ENCODE measurements around the gene FILIP1L.

FILIP1L gene

GRCh38 chr3:100009276-100010086 lies 104.8 kb downstream of the FILIP1L start:
- no peak for DNase-seq (ENCODE audit: low read depth, low spot score)

DNA sequence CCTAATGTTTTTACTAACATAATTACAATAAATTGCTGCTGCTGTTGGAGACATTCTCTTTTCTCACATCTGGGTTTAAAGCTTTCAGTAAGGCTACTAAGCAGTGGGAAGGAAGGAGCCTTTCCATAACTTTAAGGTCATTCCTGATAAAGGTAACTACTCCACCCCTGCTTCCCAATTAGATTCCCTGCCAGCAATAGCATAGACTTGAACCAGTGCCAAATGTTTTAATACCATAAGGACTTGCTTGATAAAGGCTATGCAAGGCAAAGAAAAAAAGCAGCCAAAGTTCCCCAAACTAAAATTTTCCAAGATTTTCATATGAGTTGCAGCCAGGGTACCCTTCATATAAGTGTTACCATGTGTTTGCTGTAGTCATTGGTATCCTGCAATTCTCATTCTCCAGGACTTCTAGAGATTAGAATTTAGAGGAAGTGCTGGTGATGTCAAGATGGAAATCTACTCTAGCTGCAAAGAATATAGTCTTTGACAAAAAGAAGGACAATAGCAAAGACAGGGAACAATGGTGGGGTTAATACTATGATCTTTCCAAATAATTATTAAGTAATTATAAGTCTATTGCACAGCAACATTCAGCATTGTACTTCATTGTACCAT lies 106.1 kb downstream of the FILIP1L start:
- DNase-seq (ENCODE audit: low read depth, low spot score) = no peak

DNA sequence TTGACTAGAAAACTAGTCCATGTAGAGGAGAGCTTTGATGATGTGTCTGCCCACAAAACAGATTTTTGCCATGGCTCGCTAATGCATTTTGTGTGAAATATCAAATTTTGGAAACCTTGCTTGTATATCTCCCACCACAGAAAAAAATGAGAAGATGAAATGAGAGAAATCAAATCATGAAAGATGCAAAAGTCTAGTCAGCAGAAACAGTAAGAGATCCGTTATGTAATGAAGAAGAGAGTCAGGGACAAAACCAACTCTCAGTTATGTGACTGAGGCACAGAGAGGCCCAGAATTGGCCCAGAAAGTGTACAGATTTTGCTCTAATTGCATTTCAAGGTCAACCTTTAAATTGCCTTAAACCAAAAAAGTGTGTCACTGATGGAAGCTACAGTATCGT lies 107.0 kb downstream of the FILIP1L start:
- DNase-seq (ENCODE audit: low read depth, low spot score) = no peak

GRCh38 chr3:100006570-100007271 lies 107.6 kb downstream of the FILIP1L start:
- DNase-seq (ENCODE audit: low read depth, low spot score) = no peak

DNA sequence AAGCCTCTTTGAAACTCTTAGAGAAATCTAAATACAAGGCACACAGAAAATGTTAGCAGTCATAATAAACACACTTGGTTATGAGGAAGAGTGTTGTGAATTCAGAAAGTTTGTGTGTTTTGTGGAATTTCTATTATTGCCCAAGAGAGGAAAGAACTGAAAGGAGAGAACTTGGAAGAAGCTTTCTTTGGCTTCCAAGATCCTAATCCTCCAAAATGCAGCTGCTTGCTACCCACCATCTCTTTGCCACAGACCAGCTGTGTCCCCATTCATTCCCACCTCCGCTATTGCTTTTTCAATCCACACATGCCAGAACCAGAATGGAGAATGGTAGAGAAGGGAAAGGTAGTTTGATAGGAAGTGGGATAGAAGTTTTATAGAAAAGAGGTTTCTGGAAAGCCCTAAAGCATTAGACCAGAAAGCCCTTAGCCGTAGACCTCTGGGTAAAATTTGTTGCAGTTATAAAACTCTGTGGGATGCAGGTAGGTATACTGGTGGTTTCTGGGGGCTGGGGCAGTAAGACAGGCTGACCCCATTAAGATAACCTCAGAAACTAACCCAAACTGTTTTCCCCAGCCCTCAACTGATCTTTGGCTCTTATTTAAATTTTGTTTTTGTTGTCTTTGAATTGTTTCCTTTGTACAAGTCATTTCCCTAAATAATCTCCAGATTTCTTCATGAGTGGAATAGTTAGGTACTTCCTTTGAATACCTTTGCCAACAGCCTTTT lies 108.5 kb downstream of the FILIP1L start:
- no peak for DNase-seq (ENCODE audit: low read depth, low spot score)

DNA sequence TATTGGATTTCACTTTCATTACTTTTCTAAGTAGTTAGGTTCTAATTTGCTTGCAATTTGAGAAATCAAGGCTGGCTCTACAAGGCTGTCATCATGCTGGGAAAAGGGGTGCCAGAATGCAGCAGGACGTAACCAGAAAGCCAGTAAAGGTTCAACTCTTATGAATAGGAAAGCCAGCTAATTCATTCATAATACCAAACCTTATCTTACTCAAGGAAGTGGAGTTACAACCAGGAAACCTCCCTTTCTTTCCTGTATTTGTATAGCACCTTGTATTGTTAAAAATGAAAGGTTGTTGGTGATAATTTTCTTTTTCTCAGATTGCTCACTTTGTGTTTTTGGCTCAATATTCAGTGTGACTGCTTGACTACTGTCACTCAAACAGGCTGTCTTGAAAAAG lies 109.4 kb downstream of the FILIP1L start:
- no peak for DNase-seq (ENCODE audit: low read depth, low spot score)

DNA sequence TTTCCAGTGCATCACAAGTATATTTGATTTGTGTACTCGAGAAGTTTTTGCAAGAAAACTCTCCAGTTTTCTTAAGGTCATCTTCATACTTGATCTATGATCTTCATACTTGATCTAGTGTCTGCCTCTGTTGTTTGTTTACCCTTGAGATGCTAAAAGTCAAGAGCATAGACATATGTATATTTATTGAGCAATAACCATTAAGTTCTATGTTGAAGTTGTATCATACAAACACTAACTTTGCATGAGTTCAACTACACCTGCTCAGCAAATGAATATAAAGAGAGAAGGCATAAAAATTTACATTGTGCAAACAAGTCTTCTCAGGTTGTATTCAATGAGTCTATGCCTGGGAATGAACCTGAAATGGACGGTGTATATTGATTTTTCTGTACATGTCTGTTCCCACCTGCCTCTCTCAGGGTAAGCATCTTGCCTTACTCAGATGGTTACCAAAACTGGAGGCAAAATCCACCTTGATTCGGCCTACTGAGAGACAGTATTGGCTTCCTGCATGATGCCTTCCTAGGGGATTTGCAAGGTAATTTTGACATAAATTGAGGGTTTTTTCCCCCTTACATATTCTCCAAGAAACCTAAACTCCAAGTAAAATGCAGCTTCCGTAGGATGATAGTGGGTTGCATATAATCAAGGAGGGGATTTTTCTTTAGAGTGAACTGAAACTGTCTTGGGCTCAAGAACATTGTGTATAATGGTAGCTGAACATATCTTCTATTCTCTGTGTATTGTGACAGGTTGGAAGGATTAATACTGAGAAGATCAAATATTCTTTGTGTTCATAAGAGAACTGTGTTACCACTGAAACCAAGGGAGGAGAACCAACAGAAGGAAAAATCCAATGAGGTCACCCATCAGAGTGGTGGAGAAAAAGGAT lies 110.4 kb downstream of the FILIP1L start:
- no peak for DNase-seq (ENCODE audit: low read depth, low spot score)

DNA sequence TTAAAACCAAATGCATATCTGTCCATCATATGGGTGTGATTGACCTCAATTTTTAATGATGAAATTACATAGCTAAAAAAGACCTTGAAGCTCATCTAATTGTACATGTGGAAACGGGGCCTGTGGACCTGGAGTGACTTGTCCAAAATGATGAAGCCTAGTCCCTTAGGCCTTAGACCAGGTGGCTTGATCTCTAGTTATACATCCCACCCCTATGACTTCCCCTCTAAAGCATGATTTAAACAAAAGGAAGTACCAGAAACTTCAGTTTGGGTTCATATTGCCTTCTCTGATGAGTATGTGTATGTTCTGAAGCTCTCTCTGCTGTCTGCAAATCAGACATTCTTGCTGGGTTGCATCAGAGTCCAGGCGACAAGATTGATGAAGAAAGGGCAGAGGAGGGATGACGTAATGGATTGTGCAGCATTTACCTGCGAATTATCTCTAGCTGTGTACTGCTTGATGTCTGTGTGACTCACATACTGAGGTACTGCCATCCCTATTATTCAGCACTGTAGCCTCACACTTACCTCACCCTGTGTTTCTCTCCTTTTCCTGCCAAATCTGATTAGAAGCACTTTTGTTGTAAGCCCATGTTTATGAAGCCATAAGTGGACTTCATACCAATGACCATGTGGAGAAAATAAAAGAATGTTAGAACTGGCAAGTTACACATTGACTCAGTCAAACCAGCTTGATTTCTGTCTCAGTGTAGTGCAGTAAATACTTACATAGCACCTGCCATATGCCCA lies 111.5 kb downstream of the FILIP1L start:
- no peak for DNase-seq (ENCODE audit: low read depth, low spot score)

DNA sequence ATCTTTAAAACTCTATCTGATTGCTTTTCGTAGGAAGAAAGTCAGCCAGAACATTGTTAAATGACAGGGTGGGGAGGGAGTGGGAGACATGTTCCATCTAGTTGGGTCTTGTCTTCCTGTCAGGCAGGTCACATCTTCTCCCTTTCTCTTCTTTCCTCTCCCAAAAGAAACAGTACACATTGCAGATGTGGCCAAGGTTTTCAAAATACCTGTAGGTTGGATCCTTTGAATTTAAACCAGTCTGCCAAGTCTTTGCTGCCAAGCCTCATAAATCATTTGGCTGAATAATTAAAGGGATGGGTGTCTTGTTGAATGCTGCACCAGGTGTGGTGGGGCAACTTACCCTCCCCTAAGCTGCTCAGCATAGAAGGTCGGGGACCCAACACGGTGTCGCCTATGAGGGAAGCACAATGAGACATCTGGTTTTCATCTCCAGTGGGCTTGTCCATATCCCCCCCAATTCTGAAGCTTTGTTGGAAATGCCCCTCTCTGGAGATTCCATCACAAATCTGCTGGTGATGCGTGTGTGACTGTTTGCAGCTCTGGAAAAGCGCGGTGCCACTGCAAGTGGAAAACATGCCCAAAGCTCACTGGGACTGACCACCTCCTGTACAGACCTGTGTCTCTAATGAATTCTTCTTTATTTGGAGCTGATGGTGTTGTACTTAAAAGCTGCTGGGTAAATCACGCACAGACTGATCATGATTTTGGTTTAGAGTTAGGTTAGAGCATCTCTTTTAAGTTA lies 112.6 kb downstream of the FILIP1L start:
- no peak for DNase-seq (ENCODE audit: low read depth, low spot score)

GRCh38 chr3:100001083-100001482 lies 113.2 kb downstream of the FILIP1L start:
- DNase-seq (ENCODE audit: low read depth, low spot score) = no peak

- DNase-seq (ENCODE audit: low read depth, low spot score) = no peak
Measured at GRCh38 chr3:99999536-99999935, 114.8 kb downstream of the FILIP1L start.

- DNase-seq (ENCODE audit: low read depth, low spot score) = no peak
Measured at GRCh38 chr3:99997293-99997692, 117.0 kb downstream of the FILIP1L start.

GRCh38 chr3:99990179-99990578 lies 124.1 kb downstream of the FILIP1L start:
- no peak for DNase-seq (ENCODE audit: low read depth, low spot score)

DNA sequence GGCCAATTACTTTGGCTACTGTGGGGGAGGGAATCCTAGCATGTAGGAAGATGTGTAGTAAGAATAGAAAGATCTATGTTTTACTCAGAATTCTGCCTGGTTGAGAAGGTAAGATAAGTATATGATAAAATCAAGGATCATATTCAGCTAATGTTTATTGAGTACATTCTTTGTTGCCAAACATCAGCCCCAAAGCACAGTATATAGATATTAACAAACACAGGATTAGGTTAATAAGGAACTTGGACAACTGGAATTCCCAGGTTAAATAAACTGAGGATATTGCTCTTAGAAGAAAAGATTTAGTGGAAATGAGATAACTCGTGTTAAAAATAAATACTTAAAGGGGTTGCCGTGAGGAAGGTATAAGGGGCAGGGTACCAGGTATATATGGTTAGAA lies 129.6 kb downstream of the FILIP1L start:
- no peak for DNase-seq (ENCODE audit: low read depth, low spot score)

DNA sequence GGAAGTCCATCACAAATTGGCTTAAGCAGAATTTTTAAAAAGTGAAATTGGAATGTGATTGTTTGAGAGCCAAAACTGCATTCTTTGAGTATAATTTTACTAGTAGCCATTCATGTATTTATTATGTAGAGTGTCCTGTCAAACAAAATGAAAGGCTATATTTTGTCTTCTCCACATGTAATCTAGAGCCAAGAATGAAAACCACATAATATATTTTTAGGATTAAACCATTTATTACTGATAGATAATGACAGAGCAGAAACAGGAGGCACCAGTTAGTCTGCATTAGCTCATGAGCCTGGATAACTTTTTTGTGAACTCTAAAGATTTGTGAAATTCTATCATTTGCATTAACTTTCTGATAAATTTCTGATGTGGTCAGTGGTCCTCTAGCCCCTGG lies 130.2 kb downstream of the FILIP1L start:
- DNase-seq (ENCODE audit: low read depth, low spot score) = no peak

DNA sequence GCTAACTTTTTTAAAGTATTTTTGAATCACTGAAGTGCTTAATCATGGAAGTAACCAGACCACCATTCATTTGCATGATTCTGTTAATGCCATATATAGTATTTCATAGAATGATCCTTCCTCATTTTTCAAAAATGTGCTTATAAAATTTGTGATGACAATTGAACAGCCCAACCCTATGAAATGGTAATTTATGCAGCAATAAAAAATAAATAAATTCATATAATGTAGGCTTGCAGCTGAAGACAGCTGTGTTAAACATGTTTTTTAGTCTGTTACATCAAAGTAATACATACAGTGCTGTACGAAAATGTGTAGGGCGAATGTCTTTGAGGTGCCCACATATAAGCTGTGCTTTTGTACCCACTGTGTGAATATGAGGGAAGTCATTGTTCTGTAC lies 131.7 kb downstream of the FILIP1L start:
- no peak for DNase-seq (ENCODE audit: low read depth, low spot score)

DNA sequence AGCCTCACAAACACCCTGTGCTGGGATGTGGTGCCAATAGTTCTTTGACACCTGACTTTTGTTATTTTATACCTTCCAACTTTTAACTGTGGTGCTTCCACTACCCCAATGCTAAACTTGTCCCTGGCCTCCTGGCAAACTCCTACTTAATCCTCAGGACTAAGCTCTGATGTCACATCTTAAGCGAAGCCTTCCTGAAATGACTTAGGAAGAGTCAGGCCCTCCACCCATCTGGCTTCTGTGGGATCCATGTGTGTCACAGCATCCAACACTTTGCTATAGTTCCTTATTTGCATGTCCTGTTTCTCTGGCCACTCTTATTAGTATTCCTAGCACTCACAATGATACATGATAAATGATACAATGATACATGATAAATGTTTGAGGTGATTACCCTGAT lies 133.2 kb downstream of the FILIP1L start:
- DNase-seq (ENCODE audit: low read depth, low spot score) = no peak

DNA sequence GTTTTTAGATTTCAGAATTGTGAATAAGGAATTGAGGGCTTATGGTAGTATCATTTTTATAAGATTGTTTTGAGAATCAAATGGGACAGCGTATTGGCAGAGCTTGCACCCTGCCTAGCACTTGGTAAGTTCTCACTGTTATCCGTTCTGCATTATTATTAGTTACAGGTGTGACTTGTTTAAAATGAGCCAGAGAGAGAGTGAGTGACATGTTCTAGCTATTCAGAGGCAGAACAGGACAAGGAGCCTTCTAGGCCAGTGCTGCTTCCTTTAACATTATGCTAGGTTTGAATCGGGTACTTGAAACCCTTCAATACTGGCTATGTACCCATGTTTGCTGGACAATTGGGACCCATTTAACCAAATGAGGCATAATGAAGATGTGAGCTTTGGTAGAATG lies 133.7 kb downstream of the FILIP1L start:
- no peak for DNase-seq (ENCODE audit: low read depth, low spot score)

GRCh38 chr3:99978221-99978620 lies 136.1 kb downstream of the FILIP1L start:
- DNase-seq (ENCODE audit: low read depth, low spot score) = no peak

- no peak for DNase-seq (ENCODE audit: low read depth, low spot score)
Measured at GRCh38 chr3:99976584-99976983, 137.7 kb downstream of the FILIP1L start.

All from iPS DF 19.7 (cell line).